HEK293T (cell line): Measurements from ENCODE around the gene CCNT2.

Experiments used
- ARNT ChIP-seq: fragments of 450-650 bp; IDR thresholded peaks from 2 replicates; pipeline ENCODE4 v1.6.1; 2017; ENCODE audit warnings: mild to moderate bottlenecking
- BHLHE40 ChIP-seq: fragments of 450-650 bp; IDR thresholded peaks from 2 replicates; pipeline ENCODE4 v1.6.1; 2016; ENCODE audit warnings: mild to moderate bottlenecking, moderate library complexity, borderline replicate concordance
- CTBP1 ChIP-seq: fragments of 450-650 bp; IDR thresholded peaks from 2 replicates; pipeline ENCODE4 v1.6.1; 2016; ENCODE audit warnings: borderline replicate concordance
- ELF4 ChIP-seq: fragments of 450-650 bp; IDR thresholded peaks from 2 replicates; pipeline ENCODE4 v1.6.1; 2017; ENCODE audit warnings: antibody characterized with exemption
- FOXK2 ChIP-seq: fragments of 450-650 bp; IDR thresholded peaks from 2 replicates; pipeline ENCODE4 v1.6.1; 2016; ENCODE audit warnings: mild to moderate bottlenecking
- FOXM1 ChIP-seq: fragments of 450-650 bp; IDR thresholded peaks from 2 replicates; pipeline ENCODE4 v1.6.1; 2017; ENCODE audit warnings: mild to moderate bottlenecking, borderline replicate concordance
- L3MBTL2 ChIP-seq: fragments of 450-650 bp; conservative IDR thresholded peaks from 2 replicates; pipeline ENCODE4 v1.6.1; 2016; ENCODE audit warnings: mild to moderate bottlenecking
- LEF1 ChIP-seq: fragments of 450-650 bp; IDR thresholded peaks from 2 replicates; pipeline ENCODE4 v1.6.1; 2017; ENCODE audit warnings: mild to moderate bottlenecking, borderline replicate concordance
- SP1 ChIP-seq: fragments of 450-650 bp; IDR thresholded peaks from 2 replicates; pipeline ENCODE4 v1.6.1; 2017
- SUZ12 ChIP-seq: fragments of 450-650 bp; IDR thresholded peaks from 2 replicates; pipeline ENCODE4 v1.6.1; 2016; ENCODE audit warnings: mild to moderate bottlenecking
- TARDBP ChIP-seq: fragments of 450-650 bp; IDR thresholded peaks from 2 replicates; pipeline ENCODE4 v1.6.1; 2016
- ZNF384 ChIP-seq: fragments of 450-650 bp; IDR thresholded peaks from 2 replicates; pipeline ENCODE4 v1.6.1; 2016

GRCh38 chr2:134917360-134917865 lies 1.2 kb upstream of the CCNT2 start:
- no peak for TF ChIP-seq ZNF384
- TF ChIP-seq SP1 = no peak
- TF ChIP-seq TARDBP = no peak
- no peak for TF ChIP-seq FOXM1
- no peak for TF ChIP-seq ARNT
- TF ChIP-seq L3MBTL2 = no peak
- TF ChIP-seq FOXK2 = no peak
- no peak for TF ChIP-seq ELF4
- no peak for TF ChIP-seq BHLHE40
- no peak for TF ChIP-seq LEF1
- no peak for TF ChIP-seq CTBP1
- no peak for TF ChIP-seq SUZ12
